Fibroblast of skin of back (primary cell): ENCODE data around the gene VASP.

Experiments used
- DNase-seq: peaks from one replicate; pipeline ENCODE4 v3.0.0-alpha.2; 2013

Gene VASP

GRCh38 chr19:45473682-45474605 is 33.3 kb upstream of the VASP start:
- no peak for DNase-seq

GRCh38 chr19:45474606-45475521 is 32.4 kb upstream of the VASP start:
- no peak for DNase-seq

- no peak for DNase-seq
These were observed 31.6 kb upstream of the VASP start for GRCh38 chr19:45475537-45476291.

- no peak for DNase-seq
These were observed 31.0 kb upstream of the VASP start for GRCh38 chr19:45476304-45476703.

- DNase-seq = no peak
These were observed 30.1 kb upstream of the VASP start for GRCh38 chr19:45477186-45477585.

- no peak for DNase-seq
These were observed 29.4 kb upstream of the VASP start for GRCh38 chr19:45477713-45478453.

- DNase-seq = peak; percentile 93
These were observed 28.6 kb upstream of the VASP start for GRCh38 chr19:45478454-45479238.

- no peak for DNase-seq
These were observed 24.2 kb upstream of the VASP start for GRCh38 chr19:45483033-45483432.

GRCh38 chr19:45484273-45484945 is 22.9 kb upstream of the VASP start:
- DNase-seq = no peak

GRCh38 chr19:45485305-45486077 is 21.8 kb upstream of the VASP start:
- DNase-seq = peak; percentile 94

GRCh38 chr19:45488708-45489107 is 18.6 kb upstream of the VASP start:
- DNase-seq = no peak

GRCh38 chr19:45489216-45489855 is 17.9 kb upstream of the VASP start:
- no peak for DNase-seq

- no peak for DNase-seq
These were observed 15.1 kb upstream of the VASP start for GRCh38 chr19:45492137-45492626.

- DNase-seq = peak; percentile 61
These were observed 14.4 kb upstream of the VASP start for GRCh38 chr19:45492627-45493470.

GRCh38 chr19:45494261-45494916 is 12.9 kb upstream of the VASP start:
- no peak for DNase-seq

- DNase-seq = no peak
These were observed 12.1 kb upstream of the VASP start for GRCh38 chr19:45495178-45495577.

- DNase-seq = no peak
These were observed 10.8 kb upstream of the VASP start for GRCh38 chr19:45496349-45496953.
